NB4 (cell line): ENCODE results near the gene TSEN54.

Experiments used
- MYC ChIP-seq: IDR thresholded peaks from 2 replicates; pipeline ENCODE4 v1.6.1; 2011; ENCODE audit warnings: low read depth, low read length
- POLR2A ChIP-seq: IDR thresholded peaks from 2 replicates; pipeline ENCODE4 v1.6.1; 2011; ENCODE audit warnings: mild to moderate bottlenecking; ENCODE audit not compliant: insufficient read length; ENCODE audit errors: extremely low read depth
- TF ChIP-seq, protein P1 (sequence below): IDR thresholded peaks from 2 replicates; pipeline ENCODE4 v1.6.1; 2011; ENCODE audit warnings: low read depth, low read length
- TF ChIP-seq, protein P2 (sequence below): IDR thresholded peaks from one replicate; pipeline ENCODE4 v1.5.1; 2012; ENCODE audit warnings: low read depth, low read length

DNA sequence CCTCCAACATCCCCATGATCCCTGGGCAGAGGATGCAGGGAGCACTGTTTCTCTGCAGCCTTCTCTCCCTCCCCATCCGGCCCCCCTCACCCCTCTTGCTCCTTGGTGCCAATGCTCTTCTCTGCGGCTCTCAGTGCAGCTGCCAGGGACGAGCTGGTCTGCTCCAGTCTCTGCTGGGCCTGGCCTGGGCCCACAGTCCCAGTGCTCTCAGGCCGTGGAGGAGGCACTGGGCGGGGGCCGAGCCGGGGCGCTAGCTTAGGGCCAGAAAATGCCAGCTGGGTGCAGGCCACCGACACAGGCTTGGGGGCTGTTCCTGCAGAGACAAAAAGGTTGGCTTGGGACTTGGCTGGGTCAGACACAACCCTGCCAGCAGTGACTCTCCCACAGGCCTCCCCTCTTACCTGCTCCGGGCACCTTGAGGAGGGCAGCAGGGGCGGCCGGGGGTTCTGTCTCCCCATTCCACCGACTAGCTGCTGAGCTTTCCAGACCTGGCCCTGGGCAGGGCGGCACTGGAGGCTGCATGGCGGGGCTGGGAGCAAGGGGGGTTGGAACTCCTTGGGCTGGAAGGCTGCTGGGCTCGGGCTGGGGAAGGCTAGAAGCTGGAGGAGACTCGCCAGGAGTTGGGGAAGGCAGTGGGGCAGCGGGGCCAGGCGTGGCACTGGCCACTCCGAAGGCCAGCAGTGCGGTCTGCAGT, 14.8 kb upstream of the TSEN54 start:
- TF ChIP-seq, protein P1, sequence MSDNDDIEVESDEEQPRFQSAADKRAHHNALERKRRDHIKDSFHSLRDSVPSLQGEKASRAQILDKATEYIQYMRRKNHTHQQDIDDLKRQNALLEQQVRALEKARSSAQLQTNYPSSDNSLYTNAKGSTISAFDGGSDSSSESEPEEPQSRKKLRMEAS, result no peak
- TF ChIP-seq, protein P2, sequence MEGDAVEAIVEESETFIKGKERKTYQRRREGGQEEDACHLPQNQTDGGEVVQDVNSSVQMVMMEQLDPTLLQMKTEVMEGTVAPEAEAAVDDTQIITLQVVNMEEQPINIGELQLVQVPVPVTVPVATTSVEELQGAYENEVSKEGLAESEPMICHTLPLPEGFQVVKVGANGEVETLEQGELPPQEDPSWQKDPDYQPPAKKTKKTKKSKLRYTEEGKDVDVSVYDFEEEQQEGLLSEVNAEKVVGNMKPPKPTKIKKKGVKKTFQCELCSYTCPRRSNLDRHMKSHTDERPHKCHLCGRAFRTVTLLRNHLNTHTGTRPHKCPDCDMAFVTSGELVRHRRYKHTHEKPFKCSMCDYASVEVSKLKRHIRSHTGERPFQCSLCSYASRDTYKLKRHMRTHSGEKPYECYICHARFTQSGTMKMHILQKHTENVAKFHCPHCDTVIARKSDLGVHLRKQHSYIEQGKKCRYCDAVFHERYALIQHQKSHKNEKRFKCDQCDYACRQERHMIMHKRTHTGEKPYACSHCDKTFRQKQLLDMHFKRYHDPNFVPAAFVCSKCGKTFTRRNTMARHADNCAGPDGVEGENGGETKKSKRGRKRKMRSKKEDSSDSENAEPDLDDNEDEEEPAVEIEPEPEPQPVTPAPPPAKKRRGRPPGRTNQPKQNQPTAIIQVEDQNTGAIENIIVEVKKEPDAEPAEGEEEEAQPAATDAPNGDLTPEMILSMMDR, result no peak
- TF ChIP-seq POLR2A, result no peak
- no peak for TF ChIP-seq MYC
